AG04449 (cell line): ENCODE results near the gene DHRS11.

ENCODE experiments used
- CTCF ChIA-PET: fragments of 350-600 bp; formaldehyde crosslinking; extraction: SDS; loops from one replicate; lab custom pipeline; 2021; ENCODE audit warnings: antibody characterized with exemption; lab: Yijun Ruan, JAX
- POLR2A ChIA-PET: fragments of 400-600, 350-600 bp; formaldehyde crosslinking; extraction: SDS; loops from one replicate; lab custom pipeline; 2020; ENCODE audit warnings: antibody characterized with exemption, inconsistent platforms; lab: Yijun Ruan, JAX
- DNase-seq: peaks from one replicate; pipeline ENCODE4 v3.0.0-alpha.2; 2010; ENCODE audit warnings: low read depth, low spot score
- H3K4me3 ChIP-seq: 2 replicates; pipeline ENCODE4 v1.5.1; 2011; ENCODE audit warnings: low read depth, mild to moderate bottlenecking, control low read depth, low read length
- CTCF ChIP-seq: IDR thresholded peaks from one replicate; pipeline ENCODE4 v1.5.1; 2011; ENCODE audit warnings: mild to moderate bottlenecking, moderate library complexity, low read length, control low read depth, inconsistent platforms; ENCODE audit not compliant: insufficient read depth; ENCODE audit errors: missing control alignments

DHRS11 gene

GRCh38 chr17:36627101-36627500 is 35.4 kb downstream of the DHRS11 start:
- H3K4me3 ChIP-seq, result no peak overlapping the region
- ChIA-PET CTCF (interaction anchor here (1.3 to 7.9 kb wide), 12 partner anchors 11 to 613 kb away, joined by 3 to 170 read pairs (median 9); no protein-coding TSS in a partner anchor), POLR2A (no interaction called here)
- DNase-seq, result no peak
- no peak for TF ChIP-seq CTCF

- ChIA-PET POLR2A (no interaction called here), CTCF (interaction anchor here (0.9 to 7.9 kb wide), 19 partner anchors 10 to 745 kb away, joined by 3 to 170 read pairs (median 7); no protein-coding TSS in a partner anchor)
- no peak for TF ChIP-seq CTCF
- no peak for DNase-seq
- H3K4me3 ChIP-seq, result no peak overlapping the region
These were observed 36.9 kb downstream of the DHRS11 start for GRCh38 chr17:36628576-36628975.

GRCh38 chr17:36629252-36629847 is 37.7 kb downstream of the DHRS11 start:
- POLR2A ChIA-PET, result no interaction called here
- peak; percentile 95 for TF ChIP-seq CTCF
- no peak overlapping the region for H3K4me3 ChIP-seq
- DNase-seq, result no peak
- CTCF ChIA-PET, result interaction anchor here (1.1 to 7.9 kb wide), 17 partner anchors 9 to 744 kb away, joined by 3 to 170 read pairs (median 8); no protein-coding TSS in a partner anchor

GRCh38 chr17:36629970-36630502 is 38.4 kb downstream of the DHRS11 start:
- POLR2A ChIA-PET, result no interaction called here
- TF ChIP-seq CTCF, result no peak
- CTCF ChIA-PET, result interaction anchor here (1.1 to 7.9 kb wide), 13 partner anchors 8 to 744 kb away, joined by 3 to 170 read pairs (median 8); no protein-coding TSS in a partner anchor
- no peak overlapping the region for H3K4me3 ChIP-seq
- DNase-seq, result no peak

- POLR2A ChIA-PET, result no interaction called here
- TF ChIP-seq CTCF, result no peak
- H3K4me3 ChIP-seq, result no peak overlapping the region
- no peak for DNase-seq
- CTCF ChIA-PET, result interaction anchor here (0.7 to 7.9 kb wide), 10 partner anchors 11 to 743 kb away, joined by 3 to 170 read pairs (median 12); no protein-coding TSS in a partner anchor
These were observed 39.3 kb downstream of the DHRS11 start for GRCh38 chr17:36631022-36631421.
